ENCODE data around the gene PRRG1.

- TF ChIP-seq CTCF (IDR thresholded peaks at IDR 0.05) (no peak), EP300 (IDR thresholded peaks at IDR 0.05) (no peak)
These were observed 33.5 kb upstream of the PRRG1 start for GRCh38 chrX:37315511-37316248.

Measured in ovary (tissue), 3 donors.